Measurements from ENCODE around the gene LRBA. TPM values are rescaled to one million over a fixed set of nuclear protein-coding genes. Genes with fewer than 3 reads are reported as not detected.
"Not testable (repeated sequence)": the region's sequence is repeated elsewhere in the genome, so short reads cannot be mapped to it uniquely, and the experiment has no call there.

LRBA gene
- total and polyA plus RNA-seq, 5 donors from 2014 or later, result 23.0 to 95.3 (median 25.4) TPM

DNA sequence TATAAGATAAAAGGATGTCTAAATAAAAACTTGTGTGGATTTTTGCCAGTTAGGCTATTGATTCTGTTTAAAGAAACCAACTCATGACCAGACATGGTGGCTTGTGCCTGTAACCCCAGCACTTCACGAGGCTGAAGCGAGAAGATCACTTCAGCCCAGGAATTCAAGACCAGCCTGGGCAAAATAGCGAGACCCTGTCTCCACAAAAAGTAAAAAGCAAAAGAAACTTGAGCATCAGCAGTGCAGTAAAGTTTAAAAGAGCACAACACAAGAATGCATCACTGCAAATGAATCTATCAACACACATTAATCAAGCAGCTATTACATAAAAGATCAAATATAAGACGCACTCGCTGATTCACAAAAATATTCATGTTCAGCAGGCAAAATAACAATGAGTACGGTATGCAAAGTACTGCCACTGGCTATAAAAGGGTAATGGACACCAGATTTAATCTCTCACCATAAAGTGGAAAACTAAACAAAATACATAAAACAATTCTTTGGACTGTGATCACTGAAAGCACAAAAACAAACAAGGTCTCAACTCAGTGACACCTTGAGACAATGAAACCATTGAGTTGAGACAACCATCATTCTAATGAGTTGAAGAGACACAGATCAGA, 41.3 kb downstream of the LRBA start:
- Mint-ChIP-seq H3K4me1 (peaks cover 55 to 83% (median 71%) of the 10 kb centered on the region in 4 donors), H3K9me3 (peaks cover 0 to 3% (median 1%) of the 10 kb centered on the region in 7 donors), H3K27me3 (no peaks in the 10 kb centered on the region), H3K27ac (peak overlapping the region in 2 of 3 donors; percentile 14 to 63), H3K4me3 (peak overlapping the region in 2 of 4 donors; percentile 21 to 34), H3K36me3 (peaks cover 11% of the 10 kb centered on the region)
- H3K4me1 ChIP-seq (ENCODE audit: control insufficient read depth, insufficient read depth, low read length, poor library complexity, severe bottlenecking), result peaks cover 23% of the 10 kb centered on the region
- ATAC-seq (ENCODE audit: low read depth in 2 of 2) (no peak), DNase-seq (no peak)
- H3K36me3 ChIP-seq (ENCODE audit: control insufficient read depth, insufficient read depth, low read length), result no peaks in the 10 kb centered on the region
- no peak overlapping the region for H3K27ac ChIP-seq (ENCODE audit: insufficient read depth, low read length, poor library complexity, severe bottlenecking)
- no peaks in the 10 kb centered on the region for H3K9me3 ChIP-seq (ENCODE audit: control insufficient read depth in 2 of 2, low read length in 2 of 2)
- H3K4me3 ChIP-seq (ENCODE audit: low read depth, low read length), result no peak overlapping the region
- H3K27me3 ChIP-seq (ENCODE audit: control insufficient read depth, insufficient read depth, low read length), result no peaks in the 10 kb centered on the region

DNA sequence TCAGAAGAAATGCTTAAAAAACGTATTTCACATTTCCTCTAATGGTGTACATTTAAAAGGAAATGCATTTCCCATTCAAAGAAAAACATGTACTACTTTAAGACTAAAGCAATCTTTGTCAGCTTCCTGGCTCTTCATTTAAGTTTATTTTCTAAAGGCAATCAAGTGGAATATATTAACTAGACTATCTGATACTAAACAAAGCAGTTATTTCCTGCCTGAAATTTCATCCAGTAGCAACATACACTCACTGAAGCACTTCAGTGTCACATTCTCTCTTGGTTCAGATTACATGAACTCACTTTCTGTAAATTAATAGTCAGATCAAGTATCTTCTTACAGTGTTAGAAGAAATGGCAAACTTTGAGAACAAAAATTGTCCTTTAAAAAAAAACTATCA, 42.5 kb downstream of the LRBA start:
- H3K27me3 Mint-ChIP-seq, result no peaks in the 10 kb centered on the region
- Histone ChIP-seq H3K27me3 (ENCODE audit: control insufficient read depth, insufficient read depth, low read length) (no peaks in the 10 kb centered on the region), H3K27ac (ENCODE audit: insufficient read depth, low read length, poor library complexity, severe bottlenecking) (no peak overlapping the region), H3K4me1 (ENCODE audit: control insufficient read depth, insufficient read depth, low read length, poor library complexity, severe bottlenecking) (peaks cover 23% of the 10 kb centered on the region), H3K4me3 (ENCODE audit: low read depth, low read length) (peak overlapping the region; percentile 8), H3K36me3 (ENCODE audit: control insufficient read depth, insufficient read depth, low read length) (no peaks in the 10 kb centered on the region), H3K9me3 (ENCODE audit: control insufficient read depth in 2 of 2, low read length in 2 of 2) (no peaks in the 10 kb centered on the region)
- H3K4me3 Mint-ChIP-seq, result peak overlapping the region in 2 of 4 donors; percentile 10 to 57
- DNase-seq (peak in 1 of 3 donors; percentile 33), ATAC-seq (ENCODE audit: low read depth in 2 of 2) (peak in 1 of 2 donors; percentile 16)
- H3K36me3 Mint-ChIP-seq, result peaks cover 10% of the 10 kb centered on the region
- H3K4me1 Mint-ChIP-seq, result peaks cover 46 to 80% (median 66%) of the 10 kb centered on the region in 4 donors
- no peak overlapping the region for H3K27ac Mint-ChIP-seq
- H3K9me3 Mint-ChIP-seq, result peaks cover 0 to 1% (median 0%) of the 10 kb centered on the region in 7 donors

DNA sequence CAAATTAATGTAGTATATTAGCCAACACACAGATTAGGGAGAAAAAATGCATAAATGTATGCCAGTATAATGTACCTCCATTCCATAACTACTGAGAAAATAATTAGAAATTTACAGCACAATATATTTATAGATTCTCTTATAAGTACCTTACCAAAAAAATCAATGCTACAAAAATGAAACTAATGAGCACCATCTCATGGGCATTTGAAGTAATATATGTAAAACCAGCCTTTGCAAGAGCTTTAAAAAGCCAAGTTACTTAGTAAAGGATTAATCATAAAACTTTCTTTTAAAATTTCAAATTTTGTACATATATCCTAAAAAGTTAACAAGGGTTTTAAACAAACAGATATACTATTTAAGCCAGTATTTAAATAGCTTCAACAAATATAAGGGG, 43.2 kb downstream of the LRBA start:
- no peak overlapping the region for H3K27ac ChIP-seq (ENCODE audit: insufficient read depth, low read length, poor library complexity, severe bottlenecking)
- peaks cover 23% of the 10 kb centered on the region for H3K4me1 ChIP-seq (ENCODE audit: control insufficient read depth, insufficient read depth, low read length, poor library complexity, severe bottlenecking)
- peak in 1 of 3 donors; percentile 30 for DNase-seq
- H3K27me3 ChIP-seq (ENCODE audit: control insufficient read depth, insufficient read depth, low read length), result no peaks in the 10 kb centered on the region
- H3K36me3 ChIP-seq (ENCODE audit: control insufficient read depth, insufficient read depth, low read length), result no peaks in the 10 kb centered on the region
- Mint-ChIP-seq H3K27ac (no peak overlapping the region), H3K4me3 (peak overlapping the region in 1 of 4 donors; percentile 28), H3K27me3 (no peaks in the 10 kb centered on the region), H3K9me3 (peaks cover 0 to 3% (median 0%) of the 10 kb centered on the region in 7 donors), H3K36me3 (peaks cover 14% of the 10 kb centered on the region), H3K4me1 (peaks cover 47 to 79% (median 69%) of the 10 kb centered on the region in 4 donors)
- H3K9me3 ChIP-seq (ENCODE audit: control insufficient read depth in 2 of 2, low read length in 2 of 2), result no peaks in the 10 kb centered on the region
- ATAC-seq (ENCODE audit: low read depth in 2 of 2), result no peak
- peak overlapping the region; percentile 2 for H3K4me3 ChIP-seq (ENCODE audit: low read depth, low read length)

DNA sequence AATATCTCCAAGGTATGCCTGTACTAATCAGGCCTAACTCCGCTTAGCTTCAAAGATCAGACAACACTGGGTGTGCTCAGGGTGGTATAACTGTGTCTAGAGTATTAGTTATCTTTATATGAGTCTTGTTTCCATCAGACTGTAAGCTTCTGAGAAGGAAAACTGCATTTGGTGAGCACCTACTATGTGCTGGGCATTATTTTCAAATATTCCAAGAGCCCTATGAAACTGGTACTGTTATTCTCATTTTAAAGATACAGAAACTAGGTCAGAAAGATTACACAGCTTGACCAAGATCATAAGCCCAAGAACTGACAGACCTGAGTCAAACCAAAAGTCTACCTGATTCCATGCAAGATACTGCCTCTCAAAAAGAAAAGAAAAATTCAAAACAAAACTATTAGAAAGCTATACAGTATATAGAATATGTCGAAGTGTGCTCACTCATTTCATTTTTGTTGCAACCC, 44.4 kb downstream of the LRBA start:
- peaks cover 47 to 76% (median 64%) of the 10 kb centered on the region in 4 donors for H3K4me1 Mint-ChIP-seq
- no peak overlapping the region for H3K4me3 ChIP-seq (ENCODE audit: low read depth, low read length)
- no peak for ATAC-seq (ENCODE audit: low read depth in 2 of 2)

DNA sequence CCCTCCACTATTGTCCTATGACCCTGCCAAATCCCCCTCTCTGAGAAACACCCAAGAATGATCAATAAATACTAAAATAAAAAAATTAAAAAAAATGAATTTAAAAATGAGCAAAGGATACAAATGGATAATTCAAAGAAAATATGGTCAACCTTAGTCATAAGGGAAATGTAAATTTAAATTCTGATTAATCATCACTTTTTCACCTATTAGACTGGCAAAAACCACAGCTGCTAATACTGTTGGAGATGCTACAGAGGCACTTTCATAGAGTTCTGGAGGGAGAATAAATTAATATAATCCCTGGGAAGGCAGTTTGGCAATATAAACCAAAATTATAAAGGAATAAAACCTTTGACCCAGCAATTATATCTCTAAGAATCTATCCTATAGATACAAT, 50.3 kb downstream of the LRBA start:
- Mint-ChIP-seq H3K36me3 (peaks cover 22% of the 10 kb centered on the region), H3K27ac (no peak overlapping the region), H3K27me3 (no peaks in the 10 kb centered on the region), H3K9me3 (peaks cover 0 to 3% (median 0%) of the 10 kb centered on the region in 7 donors), H3K4me3 (no peak overlapping the region), H3K4me1 (peaks cover 23 to 51% (median 41%) of the 10 kb centered on the region in 4 donors)
- H3K27me3 ChIP-seq (ENCODE audit: control insufficient read depth, insufficient read depth, low read length), result no peaks in the 10 kb centered on the region
- no peaks in the 10 kb centered on the region for H3K4me1 ChIP-seq (ENCODE audit: control insufficient read depth, insufficient read depth, low read length, poor library complexity, severe bottlenecking)
- H3K36me3 ChIP-seq (ENCODE audit: control insufficient read depth, insufficient read depth, low read length), result no peaks in the 10 kb centered on the region
- no peak overlapping the region for H3K4me3 ChIP-seq (ENCODE audit: low read depth, low read length)
- no peaks in the 10 kb centered on the region for H3K9me3 ChIP-seq (ENCODE audit: control insufficient read depth in 2 of 2, low read length in 2 of 2)
- no peak overlapping the region for H3K27ac ChIP-seq (ENCODE audit: insufficient read depth, low read length, poor library complexity, severe bottlenecking)
- ATAC-seq (ENCODE audit: low read depth in 2 of 2) (no peak), DNase-seq (no peak)

More for the DNA sequence above, 44.4 kb downstream of the LRBA start:
- Mint-ChIP-seq H3K27ac (peak overlapping the region in 2 of 3 donors; percentile 5 to 59), H3K4me3 (no peak overlapping the region), H3K27me3 (no peaks in the 10 kb centered on the region), H3K36me3 (peaks cover 13% of the 10 kb centered on the region), H3K9me3 (peaks cover 0 to 3% (median 0%) of the 10 kb centered on the region in 7 donors)
- no peaks in the 10 kb centered on the region for H3K36me3 ChIP-seq (ENCODE audit: control insufficient read depth, insufficient read depth, low read length)
- H3K9me3 ChIP-seq (ENCODE audit: control insufficient read depth in 2 of 2, low read length in 2 of 2), result no peaks in the 10 kb centered on the region
- no peak overlapping the region for H3K27ac ChIP-seq (ENCODE audit: insufficient read depth, low read length, poor library complexity, severe bottlenecking)
- no peaks in the 10 kb centered on the region for H3K27me3 ChIP-seq (ENCODE audit: control insufficient read depth, insufficient read depth, low read length)
- peak in 1 of 3 donors; percentile 49 for DNase-seq
- peaks cover 23% of the 10 kb centered on the region for H3K4me1 ChIP-seq (ENCODE audit: control insufficient read depth, insufficient read depth, low read length, poor library complexity, severe bottlenecking)

DNA sequence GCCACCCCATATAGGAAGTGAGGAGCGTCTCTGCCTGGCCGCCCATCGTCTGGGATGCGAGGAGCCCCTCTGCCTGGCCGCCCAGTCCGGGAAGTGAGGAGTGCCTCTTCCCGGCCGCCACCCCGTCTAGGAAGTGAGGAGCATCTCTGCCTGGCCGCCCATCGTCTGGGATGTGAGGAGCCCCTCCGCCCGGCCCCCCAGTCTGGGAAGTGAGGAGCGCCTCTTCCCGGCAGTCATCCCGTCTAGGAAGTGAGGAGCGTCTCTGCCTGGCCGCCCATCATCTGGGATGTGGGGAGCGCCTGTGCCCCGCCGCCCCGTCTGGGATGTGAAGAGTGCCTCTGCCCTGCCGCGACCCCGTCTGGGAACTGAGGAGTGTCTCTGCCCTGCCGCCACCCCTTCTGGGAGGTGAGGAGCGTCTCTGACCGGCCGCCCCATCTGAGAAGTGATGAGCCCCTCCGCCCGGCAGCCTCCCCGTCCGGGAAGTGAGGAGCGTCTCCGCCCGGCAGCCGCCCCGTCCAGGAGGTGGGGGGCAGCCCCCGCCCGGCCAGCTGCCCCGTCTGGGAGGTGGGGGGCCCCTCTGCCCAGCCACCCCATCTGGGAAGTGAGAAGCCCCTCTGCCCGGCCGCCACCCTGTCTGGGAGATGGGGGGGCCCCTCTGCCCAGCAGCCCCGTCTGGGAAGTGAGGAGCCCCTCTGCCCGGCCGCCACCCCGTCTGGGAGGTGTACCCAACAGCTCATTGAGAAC, 51.3 kb downstream of the LRBA start:
- not testable (repeated sequence) for H3K27me3 Mint-ChIP-seq; H3K9me3 ChIP-seq (ENCODE audit: control insufficient read depth in 2 of 2, low read length in 2 of 2); H3K36me3 ChIP-seq (ENCODE audit: control insufficient read depth, insufficient read depth, low read length); H3K4me1 ChIP-seq (ENCODE audit: control insufficient read depth, insufficient read depth, low read length, poor library complexity, severe bottlenecking); H3K4me3 Mint-ChIP-seq; H3K27ac Mint-ChIP-seq; H3K27me3 ChIP-seq (ENCODE audit: control insufficient read depth, insufficient read depth, low read length); H3K9me3 Mint-ChIP-seq; H3K27ac ChIP-seq (ENCODE audit: insufficient read depth, low read length, poor library complexity, severe bottlenecking); H3K4me3 ChIP-seq (ENCODE audit: low read depth, low read length); DNase-seq; ATAC-seq (ENCODE audit: low read depth in 2 of 2)
- Mint-ChIP-seq H3K36me3 (peaks cover 19% of the 10 kb centered on the region), H3K4me1 (peaks cover 23 to 41% (median 33%) of the 10 kb centered on the region in 4 donors)

DNA sequence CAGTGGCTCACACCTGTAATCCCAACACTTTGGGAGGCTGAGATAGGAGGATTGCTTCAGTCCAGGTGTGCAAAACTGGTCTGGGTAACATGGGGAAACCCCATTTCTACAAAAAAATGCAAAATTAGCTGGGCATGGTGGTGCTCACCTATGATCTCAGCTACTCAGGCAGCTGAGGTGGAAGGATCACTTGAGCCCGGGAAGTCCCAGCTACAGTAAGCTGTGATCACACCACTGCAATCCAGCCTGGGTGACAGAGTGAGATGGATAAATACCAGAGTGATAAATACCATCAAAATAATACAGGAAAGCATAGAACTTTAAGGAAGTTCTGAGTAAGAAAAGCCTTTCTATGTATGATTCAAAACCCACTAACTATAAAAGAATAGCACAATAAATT, 52.8 kb downstream of the LRBA start:
- Mint-ChIP-seq H3K27ac (no peak overlapping the region), H3K9me3 (peaks cover 0 to 18% (median 6%) of the 10 kb centered on the region in 7 donors), H3K27me3 (no peaks in the 10 kb centered on the region), H3K4me3 (peak overlapping the region in 1 of 4 donors; percentile 81), H3K4me1 (peaks cover 23 to 38% (median 28%) of the 10 kb centered on the region in 4 donors), H3K36me3 (peaks cover 29% of the 10 kb centered on the region)
- DNase-seq, result no peak
- no peak overlapping the region for H3K4me3 ChIP-seq (ENCODE audit: low read depth, low read length)
- no peaks in the 10 kb centered on the region for H3K27me3 ChIP-seq (ENCODE audit: control insufficient read depth, insufficient read depth, low read length)
- no peak overlapping the region for H3K27ac ChIP-seq (ENCODE audit: insufficient read depth, low read length, poor library complexity, severe bottlenecking)
- H3K4me1 ChIP-seq (ENCODE audit: control insufficient read depth, insufficient read depth, low read length, poor library complexity, severe bottlenecking), result no peaks in the 10 kb centered on the region
- peaks cover 6 to 20% of the 10 kb centered on the region in 2 experiments for H3K9me3 ChIP-seq (ENCODE audit: control insufficient read depth in 2 of 2, low read length in 2 of 2)
- peaks cover 7% of the 10 kb centered on the region for H3K36me3 ChIP-seq (ENCODE audit: control insufficient read depth, insufficient read depth, low read length)
- no peak for ATAC-seq (ENCODE audit: low read depth in 2 of 2)

Data from CD4-positive, CD25-positive, alpha-beta regulatory T cell (primary cell).